Activated T-cell treated with anti-CD3 and anti-CD28 coated beads for 24 hours (primary cell): ENCODE results near the gene ATG4A.
A peak's percentile ranks its signal among the peaks of the same experiment; 100 is the strongest.

Experiments used
- DNase-seq: peaks from one replicate; pipeline ENCODE4 v3.0.0-alpha.2; 2020; ENCODE audit warnings: low read depth

The ATG4A gene

GRCh38 chrX:108091264-108091877 is at the start of gene ATG4A, which contains the start of gene PSMD10:
Gene ATG4A (plus strand): TSS chrX:108091778. CDS start chrX:108091827, 49 bp downstream.
Gene PSMD10 (minus strand): TSS chrX:108091542. CDS start chrX:108091520, 22 bp downstream.
- DNase-seq, result peak; percentile 83

- no peak for DNase-seq
Observed at GRCh38 chrX:108044554-108045256, 46.9 kb upstream of the ATG4A start, which contains the start of gene VSIG1. Gene VSIG1 (plus strand): TSS chrX:108045065. CDS start chrX:108045131, 66 bp downstream.

GRCh38 chrX:108049649-108050048 is 41.9 kb upstream of the ATG4A start:
- DNase-seq, result no peak

GRCh38 chrX:108053218-108053617 is 38.4 kb upstream of the ATG4A start:
- DNase-seq, result no peak

GRCh38 chrX:108055546-108055945 is 36.0 kb upstream of the ATG4A start:
- DNase-seq, result no peak

- no peak for DNase-seq
Observed at GRCh38 chrX:108059801-108060200, 31.8 kb upstream of the ATG4A start.

- no peak for DNase-seq
Observed at GRCh38 chrX:108064001-108064400, 27.6 kb upstream of the ATG4A start.

- DNase-seq, result no peak
Observed at GRCh38 chrX:108064613-108065012, 27.0 kb upstream of the ATG4A start.

- DNase-seq, result no peak
Observed at GRCh38 chrX:108068121-108068520, 23.5 kb upstream of the ATG4A start.

GRCh38 chrX:108070891-108071290 is 20.7 kb upstream of the ATG4A start:
- no peak for DNase-seq

- DNase-seq, result no peak
Observed at GRCh38 chrX:108071578-108071977, 20.0 kb upstream of the ATG4A start.

- no peak for DNase-seq
Observed at GRCh38 chrX:108072746-108073145, 18.8 kb upstream of the ATG4A start.

GRCh38 chrX:108081110-108081509 is 10.5 kb upstream of the ATG4A start:
- no peak for DNase-seq

- DNase-seq, result no peak
Observed at GRCh38 chrX:108087792-108088191, 3.8 kb upstream of the ATG4A start.

GRCh38 chrX:108088511-108088910 is 3.1 kb upstream of the ATG4A start:
- no peak for DNase-seq

- no peak for DNase-seq
Observed at GRCh38 chrX:108090491-108091263, 901 bp upstream of the ATG4A start.

GRCh38 chrX:108091878-108092291 is 307 bp downstream of the ATG4A start:
- no peak for DNase-seq

- no peak for DNase-seq
Observed at GRCh38 chrX:108097380-108097779, 5.8 kb downstream of the ATG4A start.

GRCh38 chrX:108105473-108105872 is 13.9 kb downstream of the ATG4A start:
- no peak for DNase-seq

- DNase-seq, result no peak
Observed at GRCh38 chrX:108114541-108114940, 23.0 kb downstream of the ATG4A start.

- no peak for DNase-seq
Observed at GRCh38 chrX:108117988-108118387, 26.4 kb downstream of the ATG4A start.

- no peak for DNase-seq
Observed at GRCh38 chrX:108121291-108121690, 29.7 kb downstream of the ATG4A start.

GRCh38 chrX:108122748-108123147 is 31.2 kb downstream of the ATG4A start:
- DNase-seq, result no peak
